ENCODE measurements around the gene DCPS.

Gene DCPS

GRCh38 chr11:126277322-126277721 is 26.5 kb upstream of the DCPS start:
- no peak overlapping the region for H3K4me2 ChIP-seq
- TF ChIP-seq CTCF (conservative IDR thresholded peaks at IDR 0.05; ENCODE audit: low read depth, low read length) = no peak
- no peak overlapping the region for H3K27ac ChIP-seq
- no peaks in the 10 kb centered on the region for H3K79me2 ChIP-seq (ENCODE audit: insufficient read depth, low read depth)
- H3K9ac ChIP-seq = no peak overlapping the region
- no peak overlapping the region for H2AFZ ChIP-seq (ENCODE audit: low read depth)
- H3K4me3 ChIP-seq (IDR thresholded peaks at IDR 0.05; ENCODE audit: insufficient read depth, low read depth, low read length) = no peak overlapping the region
- H3K27me3 ChIP-seq (ENCODE audit: insufficient read depth, low read depth) = no peaks in the 10 kb centered on the region
- H3K4me1 ChIP-seq (ENCODE audit: low read depth, poor library complexity, severe bottlenecking) = no peaks in the 10 kb centered on the region
- H3K36me3 ChIP-seq (ENCODE audit: insufficient read depth) = no peaks in the 10 kb centered on the region
- H4K20me1 ChIP-seq (ENCODE audit: insufficient read depth) = no peaks in the 10 kb centered on the region

- H3K27me3 ChIP-seq (ENCODE audit: insufficient read depth, low read depth) = no peaks in the 10 kb centered on the region
- no peak overlapping the region for H3K27ac ChIP-seq
- no peak overlapping the region for H2AFZ ChIP-seq (ENCODE audit: low read depth)
- no peaks in the 10 kb centered on the region for H4K20me1 ChIP-seq (ENCODE audit: insufficient read depth)
- H3K4me1 ChIP-seq (ENCODE audit: low read depth, poor library complexity, severe bottlenecking) = peaks cover 2% of the 10 kb centered on the region
- H3K79me2 ChIP-seq (ENCODE audit: insufficient read depth, low read depth) = no peaks in the 10 kb centered on the region
- no peak overlapping the region for H3K9ac ChIP-seq
- H3K4me2 ChIP-seq = no peak overlapping the region
- H3K36me3 ChIP-seq (ENCODE audit: insufficient read depth) = no peaks in the 10 kb centered on the region
- no peak overlapping the region for H3K4me3 ChIP-seq (IDR thresholded peaks at IDR 0.05; ENCODE audit: insufficient read depth, low read depth, low read length)
- no peak for TF ChIP-seq CTCF (conservative IDR thresholded peaks at IDR 0.05; ENCODE audit: low read depth, low read length)
These were observed 26.1 kb upstream of the DCPS start for GRCh38 chr11:126277780-126278179.

- TF ChIP-seq CTCF (conservative IDR thresholded peaks at IDR 0.05; ENCODE audit: low read depth, low read length) = no peak
- Histone ChIP-seq H3K9ac (no peak overlapping the region), H3K4me1 (ENCODE audit: low read depth, poor library complexity, severe bottlenecking) (peaks cover 5% of the 10 kb centered on the region), H4K20me1 (ENCODE audit: insufficient read depth) (no peaks in the 10 kb centered on the region), H3K36me3 (ENCODE audit: insufficient read depth) (no peaks in the 10 kb centered on the region), H3K79me2 (ENCODE audit: insufficient read depth, low read depth) (no peaks in the 10 kb centered on the region; the same call in 1 of the 2 replicates), H3K4me3 (IDR thresholded peaks at IDR 0.05; ENCODE audit: insufficient read depth, low read depth, low read length) (no peak overlapping the region), H3K4me2 (no peak overlapping the region), H3K27me3 (ENCODE audit: insufficient read depth, low read depth) (no peaks in the 10 kb centered on the region), H3K27ac (no peak overlapping the region), H2AFZ (ENCODE audit: low read depth) (no peak overlapping the region)
These were observed 24.7 kb upstream of the DCPS start for GRCh38 chr11:126279191-126279590.

- no peak for TF ChIP-seq CTCF (conservative IDR thresholded peaks at IDR 0.05; ENCODE audit: low read depth, low read length)
- Histone ChIP-seq H3K36me3 (ENCODE audit: insufficient read depth) (no peaks in the 10 kb centered on the region), H2AFZ (ENCODE audit: low read depth) (no peak overlapping the region), H3K27me3 (ENCODE audit: insufficient read depth, low read depth) (no peaks in the 10 kb centered on the region), H4K20me1 (ENCODE audit: insufficient read depth) (no peaks in the 10 kb centered on the region), H3K9ac (no peak overlapping the region), H3K79me2 (ENCODE audit: insufficient read depth, low read depth) (no peaks in the 10 kb centered on the region; the same call in 1 of the 2 replicates), H3K4me2 (no peak overlapping the region), H3K4me1 (ENCODE audit: low read depth, poor library complexity, severe bottlenecking) (peaks cover 19% of the 10 kb centered on the region), H3K27ac (no peak overlapping the region), H3K4me3 (IDR thresholded peaks at IDR 0.05; ENCODE audit: insufficient read depth, low read depth, low read length) (no peak overlapping the region)
These were observed 23.3 kb upstream of the DCPS start for GRCh38 chr11:126280595-126280994.
